Measurements from ENCODE around the gene POGLUT3. TPM values are rescaled to one million over a fixed set of nuclear protein-coding genes. Genes with fewer than 3 reads are reported as not detected.

POGLUT3 gene
- total RNA-seq, 1 experiment from 2014 or later = 13.1 TPM

GRCh38 chr11:108512708-108513107 is 14.5 kb upstream of the POGLUT3 start:
- no peak overlapping the region for H4K5ac ChIP-seq (ENCODE audit: insufficient read length, low read depth, low read length)
- Mint-ChIP-seq H3K27me3 (ENCODE audit: low read depth) (no peaks in the 10 kb centered on the region), H3K36me3 (ENCODE audit: insufficient read depth in 1 of 3, low read depth in 3 of 3) (peaks cover 10 to 46% (median 17%) of the 10 kb centered on the region in 3 experiments; a peak in 6 of 7 replicates), H3K4me3 (no peak overlapping the region), H3K27ac (no peak overlapping the region), H3K9me3 (peaks cover 2 to 3% of the 10 kb centered on the region in 2 experiments; a peak in 3 of 5 replicates), H3K4me1 (no peaks in the 10 kb centered on the region)
- no peaks in the 10 kb centered on the region for H3K27me3 ChIP-seq (ENCODE audit: insufficient read depth, low read length)
- peaks cover 10% of the 10 kb centered on the region for H3K9me3 ChIP-seq (ENCODE audit: control insufficient read depth, low read depth, low read length)
- H3K9ac ChIP-seq (ENCODE audit: extremely low read depth, insufficient read length, low read length) = no peak overlapping the region
- H4K20me1 ChIP-seq (ENCODE audit: control insufficient read depth, insufficient read depth, insufficient read length) = no peaks in the 10 kb centered on the region
- TF ChIP-seq CTCF (conservative IDR thresholded peaks at IDR 0.05) = no peak
- H4K8ac ChIP-seq (replicated peaks; ENCODE audit: insufficient read length, low read depth, low read length) = no peak overlapping the region
- no peak overlapping the region for H2BK15ac ChIP-seq (ENCODE audit: low read depth, low read length)
- H3K23ac ChIP-seq (ENCODE audit: insufficient read length, low read depth, low read length) = no peak overlapping the region
- no peak overlapping the region for H3T11ph ChIP-seq (ENCODE audit: low read length)
- H2BK12ac ChIP-seq (ENCODE audit: insufficient read length, low read depth, low read length) = no peak overlapping the region
- no peak overlapping the region for H3K56ac ChIP-seq (ENCODE audit: insufficient read length, low read depth, low read length)
- no peak overlapping the region for H3K27ac ChIP-seq (ENCODE audit: insufficient read length, low read depth, low read length)
- no peak overlapping the region for H3K14ac ChIP-seq (ENCODE audit: insufficient read depth, low read length)
- H3K79me1 ChIP-seq (ENCODE audit: insufficient read depth, low read depth, low read length, poor library complexity, severe bottlenecking) = no peaks in the 10 kb centered on the region
- H3K23me2 ChIP-seq (ENCODE audit: insufficient read length, low read depth, low read length, poor library complexity, severe bottlenecking) = no peaks in the 10 kb centered on the region
- H2BK5ac ChIP-seq (ENCODE audit: insufficient read length, low read length) = no peak overlapping the region
- H2BK120ac ChIP-seq (ENCODE audit: low read depth, low read length, poor library complexity, severe bottlenecking) = no peak overlapping the region
- H3K4me1 ChIP-seq (ENCODE audit: insufficient read depth, low read length) = no peaks in the 10 kb centered on the region
- no peak for DNase-seq
- H2BK20ac ChIP-seq (ENCODE audit: low read depth, low read length, poor library complexity, severe bottlenecking) = no peak overlapping the region
- WGBS (ENCODE audit: extremely low coverage, insufficient read length, low lambda C conversion rate) = no CpG with 5 or more reads among the region's 2 CpGs
- no peak overlapping the region for H3K18ac ChIP-seq (ENCODE audit: insufficient read length, low read depth, low read length)
- H3K4ac ChIP-seq (ENCODE audit: low read depth, low read length) = no peak overlapping the region
- no peak overlapping the region for H2AK5ac ChIP-seq (ENCODE audit: insufficient read length, low read length)
- H2AFZ ChIP-seq (ENCODE audit: low read length) = no peak overlapping the region
- H4K91ac ChIP-seq (ENCODE audit: insufficient read length, low read depth, low read length) = no peak overlapping the region
- no peaks in the 10 kb centered on the region for H3K79me2 ChIP-seq (ENCODE audit: insufficient read depth, low read length)
- no peak overlapping the region for H3K4me2 ChIP-seq (ENCODE audit: insufficient read depth, insufficient read length, low read length)

Data from H9 (cell line).